ENCODE measurements around the gene ELFN1.

DNA sequence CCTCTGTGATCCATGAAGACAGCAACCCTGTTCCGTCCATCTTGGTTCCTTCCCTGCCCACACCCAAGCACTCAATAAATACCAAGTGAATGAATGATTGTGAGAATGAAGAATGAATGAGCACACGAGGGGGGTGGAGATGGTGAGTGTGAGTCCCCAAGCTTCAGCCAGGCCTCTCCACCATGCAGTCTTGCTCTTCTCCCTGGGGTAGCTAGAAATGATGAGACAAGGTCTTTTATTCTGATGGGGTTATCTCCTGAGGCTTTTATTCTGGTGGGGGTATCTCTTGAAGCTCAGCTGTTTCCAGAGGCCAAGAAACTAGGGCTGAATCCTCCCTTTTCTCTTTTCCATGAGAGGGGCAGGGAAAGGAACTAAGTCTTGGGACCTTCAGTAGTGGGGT lies 57.0 kb downstream of the ELFN1 start:
- TF ChIP-seq, protein P1, sequence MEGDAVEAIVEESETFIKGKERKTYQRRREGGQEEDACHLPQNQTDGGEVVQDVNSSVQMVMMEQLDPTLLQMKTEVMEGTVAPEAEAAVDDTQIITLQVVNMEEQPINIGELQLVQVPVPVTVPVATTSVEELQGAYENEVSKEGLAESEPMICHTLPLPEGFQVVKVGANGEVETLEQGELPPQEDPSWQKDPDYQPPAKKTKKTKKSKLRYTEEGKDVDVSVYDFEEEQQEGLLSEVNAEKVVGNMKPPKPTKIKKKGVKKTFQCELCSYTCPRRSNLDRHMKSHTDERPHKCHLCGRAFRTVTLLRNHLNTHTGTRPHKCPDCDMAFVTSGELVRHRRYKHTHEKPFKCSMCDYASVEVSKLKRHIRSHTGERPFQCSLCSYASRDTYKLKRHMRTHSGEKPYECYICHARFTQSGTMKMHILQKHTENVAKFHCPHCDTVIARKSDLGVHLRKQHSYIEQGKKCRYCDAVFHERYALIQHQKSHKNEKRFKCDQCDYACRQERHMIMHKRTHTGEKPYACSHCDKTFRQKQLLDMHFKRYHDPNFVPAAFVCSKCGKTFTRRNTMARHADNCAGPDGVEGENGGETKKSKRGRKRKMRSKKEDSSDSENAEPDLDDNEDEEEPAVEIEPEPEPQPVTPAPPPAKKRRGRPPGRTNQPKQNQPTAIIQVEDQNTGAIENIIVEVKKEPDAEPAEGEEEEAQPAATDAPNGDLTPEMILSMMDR (conservative IDR thresholded peaks at IDR 0.05; ENCODE audit: low read depth, low read length), result no peak
- no peak for TF ChIP-seq EZH2phosphoT487 (IDR thresholded peaks at IDR 0.05; ENCODE audit: borderline replicate concordance, low read length)
